Fibroblast of skin of left biceps (primary cell): ENCODE measurements around the gene FANK1.
A peak's percentile ranks its signal among the peaks of the same experiment; 100 is the strongest.

Experiments used
- DNase-seq, 2 experiments: peaks; one replicate each; pipeline ENCODE4 v3.0.0-alpha.2; 2013; ENCODE audit warnings: low read depth in 2 of 2

The FANK1 gene

GRCh38 chr10:125985557-125986240 is 89.3 kb downstream of the FANK1 start:
- DNase-seq, result no peak

- no peak for DNase-seq
Observed at GRCh38 chr10:125989791-125990190, 93.4 kb downstream of the FANK1 start.

- no peak for DNase-seq
Observed at GRCh38 chr10:125990974-125991373, 94.6 kb downstream of the FANK1 start.

DNA sequence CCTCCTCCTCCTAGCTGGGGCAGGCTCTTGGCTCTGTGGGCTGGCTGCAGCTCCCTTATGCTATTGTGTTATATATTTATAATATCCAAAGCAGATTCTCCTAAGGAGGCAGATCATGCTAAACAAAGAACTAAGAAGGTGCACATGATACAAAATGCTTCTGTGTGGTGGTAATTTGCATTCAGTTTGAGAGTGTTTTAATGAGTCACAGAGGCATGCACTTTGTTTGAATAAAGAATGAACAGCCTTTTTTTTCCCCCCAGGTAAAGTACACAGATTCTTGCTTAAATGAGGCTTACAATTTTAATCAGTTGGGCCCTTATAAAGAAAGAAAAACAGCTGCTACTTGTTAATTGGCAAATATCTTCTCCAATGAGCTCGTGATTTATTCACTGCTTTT is 95.0 kb downstream of the FANK1 start:
- no peak for DNase-seq

DNA sequence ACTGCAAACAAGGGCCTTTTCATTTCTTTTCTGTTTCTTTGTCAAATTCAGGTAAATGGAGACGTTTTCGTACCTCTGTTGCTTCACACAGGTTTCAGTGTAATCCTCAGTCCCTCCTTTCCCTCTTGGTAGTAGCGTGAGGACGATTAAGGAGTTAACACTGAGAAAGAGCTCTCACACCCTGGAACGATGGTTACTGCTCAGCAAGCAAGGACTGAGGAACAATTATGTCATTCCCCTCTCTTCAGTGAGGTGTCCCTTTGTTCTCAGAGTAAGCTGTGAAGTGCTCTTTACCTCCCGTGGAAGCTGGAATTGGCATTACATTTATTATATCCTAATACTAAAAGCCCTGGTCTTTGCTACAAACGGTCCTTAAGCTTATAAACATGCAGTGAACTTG is 95.9 kb downstream of the FANK1 start:
- no peak for DNase-seq

DNA sequence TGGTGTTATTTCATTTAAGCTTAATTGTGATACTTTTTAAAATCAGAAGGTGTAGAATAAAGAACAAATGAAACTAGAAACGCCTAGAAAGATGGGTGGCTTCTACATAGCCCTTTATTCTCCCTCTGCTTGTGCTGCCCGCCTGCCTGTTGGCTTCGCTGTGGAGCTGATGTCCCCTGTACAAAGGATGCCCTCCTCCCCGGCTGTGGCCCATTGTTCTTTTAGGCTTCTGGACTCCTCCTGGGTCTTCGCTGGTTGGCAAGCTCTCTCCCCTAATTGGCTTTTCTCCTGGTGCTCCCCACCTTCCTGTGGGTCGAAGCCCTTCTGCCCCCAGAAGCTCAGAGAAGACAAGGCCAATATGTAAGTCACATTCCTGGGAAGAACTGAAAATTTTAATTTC is 98.2 kb downstream of the FANK1 start:
- no peak for DNase-seq

DNA sequence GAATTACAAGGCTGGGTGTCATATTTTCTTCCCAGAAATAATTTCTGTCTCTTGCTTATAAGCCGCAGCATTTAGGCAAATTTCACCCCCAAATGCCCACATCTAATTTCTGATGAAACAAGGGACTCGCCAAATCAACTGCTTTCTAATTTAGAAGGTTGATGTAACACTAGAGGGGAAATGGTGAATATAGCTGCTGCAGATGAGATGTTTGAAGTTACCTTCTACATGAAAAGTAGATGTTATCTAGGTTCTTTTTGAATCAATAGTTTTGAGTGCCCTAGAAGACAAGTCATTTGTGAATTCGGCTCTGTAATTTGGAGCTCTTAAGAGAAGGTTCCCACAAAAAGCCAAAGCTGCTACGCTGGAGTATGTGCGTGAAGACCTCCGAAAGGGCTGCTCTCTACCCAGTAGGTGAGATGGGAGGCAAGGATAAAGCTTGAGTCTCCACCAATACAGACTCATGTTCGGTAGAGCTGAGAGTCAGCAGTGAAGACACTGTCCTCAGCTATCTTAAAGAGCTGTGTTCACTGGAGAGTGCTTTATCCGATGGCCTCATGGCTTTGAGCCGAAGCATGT is 99.5 kb downstream of the FANK1 start:
- no peak for DNase-seq

GRCh38 chr10:125997586-125997985 is 101.2 kb downstream of the FANK1 start:
- no peak for DNase-seq

DNA sequence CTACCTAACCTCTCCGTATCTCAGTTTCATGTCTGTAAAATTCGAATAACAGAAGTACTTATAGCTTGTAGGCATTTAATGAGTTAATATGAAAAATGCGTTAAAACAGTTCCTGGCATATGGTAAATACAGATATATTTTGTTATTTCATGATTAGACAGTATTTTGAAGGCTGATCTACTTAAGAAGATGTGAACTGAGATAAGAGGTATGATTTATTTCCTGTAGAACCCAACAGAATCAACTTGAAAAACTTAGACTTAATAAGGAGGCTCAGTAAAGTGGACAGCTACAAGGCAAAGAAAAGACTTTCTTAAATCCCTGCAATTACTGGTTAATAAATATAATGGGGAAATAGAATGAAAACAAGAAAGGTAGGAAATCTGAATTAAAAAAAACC is 103.3 kb downstream of the FANK1 start:
- DNase-seq, result no peak

- no peak for DNase-seq
Observed at GRCh38 chr10:126001576-126001975, 105.2 kb downstream of the FANK1 start.

DNA sequence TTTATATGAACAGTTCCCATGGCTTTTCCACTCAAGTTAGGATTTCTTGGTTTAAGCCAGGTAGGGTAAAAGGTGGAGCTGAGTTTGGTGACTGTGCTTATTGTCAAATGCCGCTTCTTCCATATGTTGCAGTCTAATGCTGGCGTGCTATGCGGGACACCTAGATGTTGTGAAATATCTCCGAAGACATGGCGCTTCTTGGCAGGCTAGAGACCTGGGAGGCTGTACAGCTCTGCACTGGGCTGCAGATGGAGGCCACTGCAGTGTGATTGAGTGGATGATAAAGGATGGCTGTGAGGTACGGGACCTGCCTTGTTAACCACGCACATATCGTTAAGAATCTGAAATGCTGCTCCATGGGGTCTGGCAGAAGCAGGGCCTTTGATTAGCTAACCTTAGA is 108.4 kb downstream of the FANK1 start:
- no peak for DNase-seq

- no peak for DNase-seq
Observed at GRCh38 chr10:126006264-126006663, 109.9 kb downstream of the FANK1 start.

GRCh38 chr10:126006906-126007305 is 110.5 kb downstream of the FANK1 start:
- no peak for DNase-seq

GRCh38 chr10:126009650-126010049 is 113.3 kb downstream of the FANK1 start:
- peak; percentile 12 to 16 for DNase-seq

- no peak for DNase-seq
Observed at GRCh38 chr10:126011995-126012394, 115.6 kb downstream of the FANK1 start.

DNA sequence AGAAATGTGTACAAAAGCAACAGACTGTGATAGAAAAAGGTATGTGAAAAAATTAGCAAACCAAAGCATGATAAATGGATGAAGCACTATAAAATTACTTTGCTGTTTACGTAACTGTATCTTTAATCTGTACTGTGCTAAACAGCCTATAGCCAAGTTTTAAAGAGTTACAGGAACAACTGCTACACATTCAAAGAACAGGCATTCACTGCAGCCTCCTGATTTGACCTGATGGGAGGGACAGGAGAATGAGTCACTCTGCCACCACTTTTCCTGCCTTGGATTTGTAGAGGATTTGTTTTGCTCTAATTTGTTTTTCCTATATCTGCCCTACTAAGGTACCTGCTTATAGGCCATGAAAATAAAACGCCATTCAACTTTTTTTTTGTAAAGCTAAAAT is 116.1 kb downstream of the FANK1 start:
- no peak for DNase-seq

GRCh38 chr10:126013489-126014281 is 117.3 kb downstream of the FANK1 start:
- DNase-seq, result peak; percentile 19 to 22

DNA sequence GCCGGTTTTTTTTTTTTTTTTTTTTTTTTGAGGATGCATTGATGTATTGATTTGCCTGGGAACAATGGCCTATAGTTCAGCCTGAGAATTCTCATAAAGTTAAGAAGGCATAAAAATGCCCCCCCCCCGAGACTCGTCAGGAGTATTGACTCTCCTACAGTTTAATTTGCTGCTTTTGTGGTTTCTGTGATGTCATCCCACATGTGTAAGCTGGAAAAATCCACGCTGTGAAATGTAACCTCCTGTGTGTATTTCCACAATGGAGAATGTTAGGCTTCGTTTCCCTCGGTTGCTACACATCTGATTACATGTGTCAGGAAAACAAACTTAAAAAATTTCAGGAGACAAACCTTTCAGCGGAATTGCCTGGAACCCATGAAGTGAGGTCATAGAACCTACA is 117.9 kb downstream of the FANK1 start:
- DNase-seq, result peak; percentile 52 to 54

DNA sequence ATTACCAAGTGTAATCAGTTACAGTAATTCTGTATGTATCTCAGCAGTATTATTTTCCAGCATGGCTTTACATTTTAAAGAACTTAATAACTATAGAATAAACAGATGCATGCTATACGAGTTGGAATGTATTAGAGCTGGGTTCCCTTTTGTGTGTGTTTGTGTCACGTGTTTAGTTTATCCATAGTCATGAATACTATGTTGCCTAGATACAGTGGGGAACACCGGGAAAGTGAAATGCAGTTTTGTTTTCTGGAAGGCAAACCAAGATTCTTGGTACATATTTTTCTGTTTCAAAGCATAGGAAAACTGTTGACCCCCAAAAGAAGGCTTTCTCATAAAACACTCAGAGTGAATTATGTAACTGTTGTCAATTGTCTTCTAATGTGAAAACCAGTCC is 119.0 kb downstream of the FANK1 start:
- no peak for DNase-seq

- no peak for DNase-seq
Observed at GRCh38 chr10:126016156-126016805, 119.9 kb downstream of the FANK1 start.

GRCh38 chr10:126016882-126017281 is 120.5 kb downstream of the FANK1 start:
- no peak for DNase-seq

DNA sequence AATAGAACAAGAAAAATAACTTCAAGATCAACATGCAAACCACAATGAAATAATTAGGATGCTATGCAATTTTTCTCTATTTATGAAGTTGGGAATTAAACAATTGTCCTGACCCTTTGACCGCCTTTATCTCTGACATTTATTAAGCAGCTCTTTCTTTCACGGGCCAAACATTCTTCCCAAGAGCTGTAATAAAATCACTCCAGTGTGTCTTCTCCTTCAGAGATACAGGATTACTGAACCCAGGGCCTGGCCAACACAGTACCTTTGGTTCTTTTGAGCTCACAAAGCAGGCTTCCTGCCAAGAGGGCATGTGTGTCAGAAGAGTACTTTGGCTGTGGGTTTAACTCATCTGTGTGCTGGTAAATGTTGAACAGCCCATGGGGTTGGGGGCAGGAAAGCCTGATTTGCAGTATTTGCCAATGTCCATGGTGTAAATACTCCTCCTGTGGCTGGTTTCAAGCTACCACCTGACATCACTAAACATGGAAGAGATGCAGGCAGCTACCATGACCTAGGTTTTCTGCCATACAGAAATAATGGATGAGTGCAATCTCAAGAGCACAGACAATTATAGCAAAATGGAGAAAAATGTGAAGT is 121.7 kb downstream of the FANK1 start:
- DNase-seq, result no peak
